IMR-90 (cell line): ENCODE measurements around the gene LRP11.

ENCODE experiments used
- BHLHE40 ChIP-seq: fragments of 150-350 bp; IDR thresholded peaks from 2 replicates; pipeline ENCODE4 v1.6.1; 2016; ENCODE audit warnings: mild to moderate bottlenecking, low read depth, low read length
- NFE2L2 ChIP-seq: fragments of 150-350 bp; IDR thresholded peaks from 2 replicates; pipeline ENCODE4 v1.6.1; 2016; ENCODE audit warnings: low read depth, mild to moderate bottlenecking, low read length
- POLR2A ChIP-seq: IDR thresholded peaks from 2 replicates; pipeline ENCODE4 v1.6.1; 2012; ENCODE audit warnings: mild to moderate bottlenecking, low read depth, low read length
- SMC3 ChIP-seq: fragments of 150-350 bp; IDR thresholded peaks from 2 replicates; pipeline ENCODE4 v1.6.1; 2016; ENCODE audit warnings: low read depth, mild to moderate bottlenecking, antibody characterized with exemption, low read length, moderate library complexity
- TF ChIP-seq, protein P1 (sequence below): conservative IDR thresholded peaks from 2 replicates; pipeline ENCODE4 v1.5.1; 2012; ENCODE audit warnings: mild to moderate bottlenecking, low read depth, low read length, improper control_type of control experiment
- TF ChIP-seq, protein P2 (sequence below): fragments of 150-350 bp; IDR thresholded peaks from 2 replicates; pipeline ENCODE4 v1.6.1; 2017; ENCODE audit warnings: mild to moderate bottlenecking, antibody characterized with exemption, low read length, low read depth

DNA sequence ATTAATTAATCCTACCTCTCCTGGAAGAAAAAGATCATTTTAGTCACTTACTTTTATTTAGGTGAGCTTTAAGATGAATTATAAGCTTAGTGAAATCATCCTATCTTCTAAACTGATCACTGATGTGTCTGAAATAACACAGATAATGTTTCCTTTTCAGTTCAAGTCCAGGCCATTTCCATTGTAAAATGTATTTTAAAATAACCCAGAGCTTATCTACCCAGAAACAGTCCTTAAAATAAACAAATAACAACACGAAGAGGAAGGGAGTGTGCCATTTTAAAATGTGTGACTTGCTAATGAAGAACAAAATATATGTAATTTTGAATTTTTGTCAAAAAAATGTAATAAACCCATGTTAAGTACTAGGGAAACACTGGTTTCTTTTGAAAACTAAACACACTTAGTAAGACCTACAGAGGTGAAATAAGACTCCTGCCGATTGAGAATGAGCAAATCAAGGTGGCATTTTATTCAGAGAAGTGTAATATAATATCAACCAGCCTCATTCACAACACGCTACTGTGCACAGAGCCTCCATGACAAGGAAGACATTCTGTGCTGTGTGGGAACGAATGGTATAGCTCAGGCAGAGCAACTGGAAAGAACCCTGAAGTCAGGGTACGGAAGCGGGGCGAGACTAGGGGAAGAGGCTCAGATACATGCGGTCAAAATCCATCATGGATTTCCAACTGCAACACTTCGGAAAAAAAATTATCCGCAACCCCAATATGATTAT lies 7.7 kb downstream of the LRP11 start:
- TF ChIP-seq, protein P1, sequence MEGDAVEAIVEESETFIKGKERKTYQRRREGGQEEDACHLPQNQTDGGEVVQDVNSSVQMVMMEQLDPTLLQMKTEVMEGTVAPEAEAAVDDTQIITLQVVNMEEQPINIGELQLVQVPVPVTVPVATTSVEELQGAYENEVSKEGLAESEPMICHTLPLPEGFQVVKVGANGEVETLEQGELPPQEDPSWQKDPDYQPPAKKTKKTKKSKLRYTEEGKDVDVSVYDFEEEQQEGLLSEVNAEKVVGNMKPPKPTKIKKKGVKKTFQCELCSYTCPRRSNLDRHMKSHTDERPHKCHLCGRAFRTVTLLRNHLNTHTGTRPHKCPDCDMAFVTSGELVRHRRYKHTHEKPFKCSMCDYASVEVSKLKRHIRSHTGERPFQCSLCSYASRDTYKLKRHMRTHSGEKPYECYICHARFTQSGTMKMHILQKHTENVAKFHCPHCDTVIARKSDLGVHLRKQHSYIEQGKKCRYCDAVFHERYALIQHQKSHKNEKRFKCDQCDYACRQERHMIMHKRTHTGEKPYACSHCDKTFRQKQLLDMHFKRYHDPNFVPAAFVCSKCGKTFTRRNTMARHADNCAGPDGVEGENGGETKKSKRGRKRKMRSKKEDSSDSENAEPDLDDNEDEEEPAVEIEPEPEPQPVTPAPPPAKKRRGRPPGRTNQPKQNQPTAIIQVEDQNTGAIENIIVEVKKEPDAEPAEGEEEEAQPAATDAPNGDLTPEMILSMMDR, result no peak
- TF ChIP-seq SMC3 (no peak), NFE2L2 (no peak), POLR2A (no peak), BHLHE40 (no peak)
- TF ChIP-seq, protein P2, sequence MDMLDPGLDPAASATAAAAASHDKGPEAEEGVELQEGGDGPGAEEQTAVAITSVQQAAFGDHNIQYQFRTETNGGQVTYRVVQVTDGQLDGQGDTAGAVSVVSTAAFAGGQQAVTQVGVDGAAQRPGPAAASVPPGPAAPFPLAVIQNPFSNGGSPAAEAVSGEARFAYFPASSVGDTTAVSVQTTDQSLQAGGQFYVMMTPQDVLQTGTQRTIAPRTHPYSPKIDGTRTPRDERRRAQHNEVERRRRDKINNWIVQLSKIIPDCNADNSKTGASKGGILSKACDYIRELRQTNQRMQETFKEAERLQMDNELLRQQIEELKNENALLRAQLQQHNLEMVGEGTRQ, result no peak
